Inflammatory macrophage treated with lipopolysaccharide for 1 hour (primary cell): Measurements from ENCODE around the gene LRRC23.
"Not testable (repeated sequence)": the region's sequence is repeated elsewhere in the genome, so short reads cannot be mapped to it uniquely, and the experiment has no call there.

ENCODE experiments used
- DNase-seq, 2 donors: peaks; one replicate each; pipeline ENCODE4 v3.0.0-alpha.2; 2020 to 2022

The LRRC23 gene

GRCh38 chr12:6904280-6905276 is at the start of gene LRRC23:
Gene LRRC23 (plus strand): TSS chr12:6904822. CDS start chr12:6905634, 812 bp downstream.
- peak; percentile 93 to 97 for DNase-seq

- no peak for DNase-seq
Observed at GRCh38 chr12:6855322-6855721, 49.3 kb upstream of the LRRC23 start.

- no peak for DNase-seq
Observed at GRCh38 chr12:6858799-6859198, 45.8 kb upstream of the LRRC23 start.

- no peak for DNase-seq
Observed at GRCh38 chr12:6860116-6860515, 44.5 kb upstream of the LRRC23 start.

- no peak for DNase-seq
Observed at GRCh38 chr12:6860942-6861341, 43.7 kb upstream of the LRRC23 start.

- no peak for DNase-seq
Observed at GRCh38 chr12:6861391-6861790, 43.2 kb upstream of the LRRC23 start.

GRCh38 chr12:6863033-6863432 is 41.6 kb upstream of the LRRC23 start:
- DNase-seq, result no peak

- DNase-seq, result no peak
Observed at GRCh38 chr12:6863586-6864321, 40.9 kb upstream of the LRRC23 start.

- not testable (repeated sequence) for DNase-seq
Observed at GRCh38 chr12:6865307-6865706, 39.3 kb upstream of the LRRC23 start.

GRCh38 chr12:6866163-6866919 is 38.3 kb upstream of the LRRC23 start:
- DNase-seq, result no peak

GRCh38 chr12:6866920-6867412 is 37.7 kb upstream of the LRRC23 start:
- peak in 1 of 2 donors; percentile 69 for DNase-seq

- DNase-seq, result peak; percentile 72 to 89
Observed at GRCh38 chr12:6867413-6868210, 37.0 kb upstream of the LRRC23 start, which contains the start of gene TPI1. Gene TPI1 (plus strand): TSS chr12:6867531. CDS start chr12:6867567, 36 bp downstream.

GRCh38 chr12:6868211-6869048 is 36.2 kb upstream of the LRRC23 start:
- peak in 1 of 2 donors; percentile 15 for DNase-seq

GRCh38 chr12:6869049-6870021 is 35.3 kb upstream of the LRRC23 start:
- DNase-seq, result peak; percentile 29 to 95

GRCh38 chr12:6870304-6870703 is 34.3 kb upstream of the LRRC23 start:
- not testable (repeated sequence) for DNase-seq

- DNase-seq, result no peak
Observed at GRCh38 chr12:6871052-6871957, 33.3 kb upstream of the LRRC23 start.

GRCh38 chr12:6872073-6873048 is 32.3 kb upstream of the LRRC23 start:
- peak; percentile 55 to 84 for DNase-seq
